ENCODE measurements around the gene LRP1. TPM values are rescaled to one million over a fixed set of nuclear protein-coding genes. Genes with fewer than 3 reads are reported as not detected.

Gene LRP1
- total RNA-seq, 4 donors from 2014 or later = 83.1 to 149 (median 106) TPM

DNA sequence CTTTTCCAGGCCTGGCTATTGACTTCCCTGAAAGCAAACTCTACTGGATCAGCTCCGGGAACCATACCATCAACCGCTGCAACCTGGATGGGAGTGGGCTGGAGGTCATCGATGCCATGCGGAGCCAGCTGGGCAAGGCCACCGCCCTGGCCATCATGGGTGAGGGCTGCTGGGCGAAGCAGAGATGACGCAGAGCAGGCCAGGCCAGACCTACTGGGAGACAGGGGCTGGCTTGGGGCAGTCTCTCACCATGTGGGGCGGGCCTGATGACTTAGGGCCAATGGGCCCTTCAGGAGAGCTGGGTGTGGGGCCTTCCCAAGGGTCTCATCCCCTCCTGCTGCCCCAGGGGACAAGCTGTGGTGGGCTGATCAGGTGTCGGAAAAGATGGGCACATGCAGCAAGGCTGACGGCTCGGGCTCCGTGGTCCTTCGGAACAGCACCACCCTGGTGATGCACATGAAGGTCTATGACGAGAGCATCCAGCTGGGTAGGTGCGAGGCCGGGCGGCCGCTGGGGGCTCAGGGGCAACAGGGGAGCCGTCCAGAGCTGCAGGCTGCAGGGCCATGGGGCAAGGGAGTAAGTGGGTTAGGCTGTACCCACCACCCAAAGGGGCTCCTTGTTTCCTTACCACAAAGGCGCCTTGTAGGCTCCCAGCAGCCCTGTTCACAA lies 52.2 kb downstream of the LRP1 start:
- Histone ChIP-seq H3K36me3 (peaks cover 71% of the 10 kb centered on the region), H3K9me3 (no peaks in the 10 kb centered on the region), H3K27ac (no peak overlapping the region), H3K4me3 (no peak overlapping the region), H3K4me1 (peaks cover 50% of the 10 kb centered on the region), H3K27me3 (no peaks in the 10 kb centered on the region)
- no peak for TF ChIP-seq EP300 (IDR thresholded peaks at IDR 0.05)
- TF ChIP-seq POLR2A (IDR thresholded peaks at IDR 0.05) = no peak
- TF ChIP-seq, protein P1, sequence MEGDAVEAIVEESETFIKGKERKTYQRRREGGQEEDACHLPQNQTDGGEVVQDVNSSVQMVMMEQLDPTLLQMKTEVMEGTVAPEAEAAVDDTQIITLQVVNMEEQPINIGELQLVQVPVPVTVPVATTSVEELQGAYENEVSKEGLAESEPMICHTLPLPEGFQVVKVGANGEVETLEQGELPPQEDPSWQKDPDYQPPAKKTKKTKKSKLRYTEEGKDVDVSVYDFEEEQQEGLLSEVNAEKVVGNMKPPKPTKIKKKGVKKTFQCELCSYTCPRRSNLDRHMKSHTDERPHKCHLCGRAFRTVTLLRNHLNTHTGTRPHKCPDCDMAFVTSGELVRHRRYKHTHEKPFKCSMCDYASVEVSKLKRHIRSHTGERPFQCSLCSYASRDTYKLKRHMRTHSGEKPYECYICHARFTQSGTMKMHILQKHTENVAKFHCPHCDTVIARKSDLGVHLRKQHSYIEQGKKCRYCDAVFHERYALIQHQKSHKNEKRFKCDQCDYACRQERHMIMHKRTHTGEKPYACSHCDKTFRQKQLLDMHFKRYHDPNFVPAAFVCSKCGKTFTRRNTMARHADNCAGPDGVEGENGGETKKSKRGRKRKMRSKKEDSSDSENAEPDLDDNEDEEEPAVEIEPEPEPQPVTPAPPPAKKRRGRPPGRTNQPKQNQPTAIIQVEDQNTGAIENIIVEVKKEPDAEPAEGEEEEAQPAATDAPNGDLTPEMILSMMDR (IDR thresholded peaks at IDR 0.05) = no peak
- 91% methylated on average over 12 of the region's 20 CpGs for WGBS
- DNase-seq (ENCODE audit: low spot score in 2 of 2) = no peak

DNA sequence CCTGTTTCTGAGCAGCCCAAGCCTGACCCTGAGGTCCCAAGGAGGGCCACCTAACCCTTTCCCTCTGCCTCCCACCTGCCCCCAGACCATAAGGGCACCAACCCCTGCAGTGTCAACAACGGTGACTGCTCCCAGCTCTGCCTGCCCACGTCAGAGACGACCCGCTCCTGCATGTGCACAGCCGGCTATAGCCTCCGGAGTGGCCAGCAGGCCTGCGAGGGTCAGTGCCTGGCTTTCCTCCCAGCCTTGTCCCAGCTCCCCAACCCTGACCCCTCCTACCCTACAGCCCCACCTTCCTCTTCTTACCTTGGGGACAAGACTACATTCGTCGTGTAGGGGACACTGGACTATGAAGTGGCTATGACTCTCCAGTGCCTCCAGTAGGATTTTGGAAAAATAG lies 52.8 kb downstream of the LRP1 start:
- H3K36me3 ChIP-seq = peaks cover 77% of the 10 kb centered on the region
- H3K9me3 ChIP-seq = no peaks in the 10 kb centered on the region
- TF ChIP-seq POLR2A (IDR thresholded peaks at IDR 0.05) = no peak
- TF ChIP-seq POLR2AphosphoS5 (IDR thresholded peaks at IDR 0.05) = no peak
- no peak for TF ChIP-seq EP300 (IDR thresholded peaks at IDR 0.05)
- TF ChIP-seq, protein P1 (IDR thresholded peaks at IDR 0.05) = no peak
- peaks cover 45% of the 10 kb centered on the region for H3K4me1 ChIP-seq
- DNase-seq (ENCODE audit: low spot score in 2 of 2) = no peak
- no peaks in the 10 kb centered on the region for H3K27me3 ChIP-seq
- WGBS = 63% methylated on average over 9 of the region's 9 CpGs
- H3K4me3 ChIP-seq = no peak overlapping the region
- peak overlapping the region; percentile 29 for H3K27ac ChIP-seq

GRCh38 chr12:57181561-57182155 lies 53.4 kb downstream of the LRP1 start:
- DNase-seq (ENCODE audit: low spot score in 2 of 2) = no peak
- Histone ChIP-seq H3K4me3 (no peak overlapping the region), H3K27me3 (no peaks in the 10 kb centered on the region), H3K36me3 (peaks cover 82% of the 10 kb centered on the region), H3K9me3 (no peaks in the 10 kb centered on the region), H3K27ac (peak overlapping the region; percentile 29), H3K4me1 (peaks cover 39% of the 10 kb centered on the region)
- WGBS = 39% methylated on average over 5 of the region's 5 CpGs
- no peak for TF ChIP-seq EP300 (IDR thresholded peaks at IDR 0.05)
- TF ChIP-seq, protein P1 (IDR thresholded peaks at IDR 0.05) = no peak
- no peak for TF ChIP-seq POLR2AphosphoS5 (IDR thresholded peaks at IDR 0.05)
- no peak for TF ChIP-seq POLR2A (IDR thresholded peaks at IDR 0.05)

DNA sequence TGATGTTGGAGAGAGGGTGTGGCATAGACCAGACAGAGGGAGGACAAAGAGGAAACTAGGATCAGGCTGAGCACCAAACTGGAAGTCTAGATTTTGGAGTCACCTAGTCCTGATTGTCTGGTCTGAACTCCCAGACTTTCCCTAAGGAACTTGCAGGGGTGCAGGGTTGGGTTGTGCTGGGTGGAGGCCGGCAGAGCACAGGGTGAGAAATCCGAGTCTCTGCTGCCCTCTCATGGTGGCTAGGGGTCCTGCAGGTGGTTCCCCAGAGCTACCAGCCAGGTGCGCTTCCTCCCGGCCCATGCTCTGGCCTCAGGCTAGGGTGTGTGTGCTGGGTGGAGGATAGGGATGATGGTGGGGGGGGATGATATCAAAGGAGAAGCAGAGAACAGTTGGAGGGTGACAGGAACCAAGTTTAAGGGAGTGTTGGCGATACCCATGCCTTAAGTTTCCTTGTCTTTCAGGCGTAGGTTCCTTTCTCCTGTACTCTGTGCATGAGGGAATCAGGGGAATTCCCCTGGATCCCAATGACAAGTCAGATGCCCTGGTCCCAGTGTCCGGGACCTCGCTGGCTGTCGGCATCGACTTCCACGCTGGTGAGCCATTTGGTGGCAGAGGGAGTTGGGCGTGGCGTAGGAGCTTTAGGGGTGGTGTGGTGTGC lies 54.8 kb downstream of the LRP1 start:
- H3K27ac ChIP-seq = no peak overlapping the region
- peaks cover 32% of the 10 kb centered on the region for H3K4me1 ChIP-seq
- no peak for TF ChIP-seq EP300 (IDR thresholded peaks at IDR 0.05)
- TF ChIP-seq, protein P1 (IDR thresholded peaks at IDR 0.05) = peak; percentile 70 to 88
- 14% methylated on average over 10 of the region's 13 CpGs for WGBS
- no peaks in the 10 kb centered on the region for H3K9me3 ChIP-seq
- no peak overlapping the region for H3K4me3 ChIP-seq
- peaks cover 82% of the 10 kb centered on the region for H3K36me3 ChIP-seq
- peak in 1 of 2 donors; percentile 85 for DNase-seq (ENCODE audit: low spot score in 2 of 2)
- no peaks in the 10 kb centered on the region for H3K27me3 ChIP-seq
